ENCODE measurements around the gene ITGB8.

Gene ITGB8

GRCh38 chr7:20402747-20403230, 72.1 kb downstream of the ITGB8 start:
- Histone ChIP-seq H3K4me3 (replicated peaks; ENCODE audit: insufficient read depth, low read length) (no peak overlapping the region), H3K27ac (replicated peaks) (no peak overlapping the region), H3K27me3 (ENCODE audit: insufficient read depth, poor library complexity, severe bottlenecking) (no peaks in the 10 kb centered on the region)
- TF ChIP-seq POLR2AphosphoS5 (IDR thresholded peaks at IDR 0.05; ENCODE audit: low read depth), result no peak
- no peak for DNase-seq (ENCODE audit: low read depth in 1 of 2, low spot score in 1 of 2)

- Histone ChIP-seq H3K27ac (replicated peaks) (no peak overlapping the region), H3K4me3 (replicated peaks; ENCODE audit: insufficient read depth, low read length) (no peak overlapping the region), H3K27me3 (ENCODE audit: insufficient read depth, poor library complexity, severe bottlenecking) (no peaks in the 10 kb centered on the region)
- DNase-seq (ENCODE audit: low read depth in 1 of 2, low spot score in 1 of 2), result no peak
- no peak for TF ChIP-seq CTCF (IDR thresholded peaks at IDR 0.05; ENCODE audit: insufficient read depth, low read length)
- no peak for TF ChIP-seq GABPA (IDR thresholded peaks at IDR 0.05; ENCODE audit: low read depth)
- no peak for TF ChIP-seq REST (IDR thresholded peaks at IDR 0.05; ENCODE audit: insufficient replicate concordance, low read depth)
- TF ChIP-seq SPI1 (IDR thresholded peaks at IDR 0.05; ENCODE audit: borderline replicate concordance, low read depth), result no peak
- no peak for TF ChIP-seq POLR2AphosphoS5 (IDR thresholded peaks at IDR 0.05; ENCODE audit: low read depth)
These were observed 72.6 kb downstream of the ITGB8 start for GRCh38 chr7:20403331-20403730.

GRCh38 chr7:20404320-20404719, 73.6 kb downstream of the ITGB8 start:
- Histone ChIP-seq H3K4me3 (replicated peaks; ENCODE audit: insufficient read depth, low read length) (no peak overlapping the region), H3K27ac (replicated peaks) (no peak overlapping the region), H3K27me3 (ENCODE audit: insufficient read depth, poor library complexity, severe bottlenecking) (no peaks in the 10 kb centered on the region)
- TF ChIP-seq SPI1 (IDR thresholded peaks at IDR 0.05; ENCODE audit: borderline replicate concordance, low read depth) (no peak), POLR2AphosphoS5 (IDR thresholded peaks at IDR 0.05; ENCODE audit: low read depth) (no peak), GABPA (IDR thresholded peaks at IDR 0.05; ENCODE audit: low read depth) (no peak), REST (IDR thresholded peaks at IDR 0.05; ENCODE audit: insufficient replicate concordance, low read depth) (no peak), CTCF (IDR thresholded peaks at IDR 0.05; ENCODE audit: insufficient read depth, low read length) (no peak)
- DNase-seq (ENCODE audit: low read depth in 1 of 2, low spot score in 1 of 2), result no peak

GRCh38 chr7:20407585-20408466, 77.1 kb downstream of the ITGB8 start:
- no peak for DNase-seq (ENCODE audit: low read depth in 1 of 2, low spot score in 1 of 2)

More at GRCh38 chr7:20407585-20408466, 77.1 kb downstream of the ITGB8 start:
- TF ChIP-seq GABPA (IDR thresholded peaks at IDR 0.05; ENCODE audit: low read depth) (no peak), POLR2AphosphoS5 (IDR thresholded peaks at IDR 0.05; ENCODE audit: low read depth) (no peak), REST (IDR thresholded peaks at IDR 0.05; ENCODE audit: insufficient replicate concordance, low read depth) (no peak), CTCF (IDR thresholded peaks at IDR 0.05; ENCODE audit: insufficient read depth, low read length) (no peak), SPI1 (IDR thresholded peaks at IDR 0.05; ENCODE audit: borderline replicate concordance, low read depth) (no peak)
- no peak overlapping the region for H3K4me3 ChIP-seq (replicated peaks; ENCODE audit: insufficient read depth, low read length)
- H3K27me3 ChIP-seq (ENCODE audit: insufficient read depth, poor library complexity, severe bottlenecking), result no peaks in the 10 kb centered on the region
- H3K27ac ChIP-seq (replicated peaks), result no peak overlapping the region
